SK-MEL-5 (cell line): Measurements from ENCODE around the gene CDK15. TPM values are rescaled to one million over a fixed set of nuclear protein-coding genes. Genes with fewer than 3 reads are reported as not detected.
"Not testable (repeated sequence)": the region's sequence is repeated elsewhere in the genome, so short reads cannot be mapped to it uniquely, and the experiment has no call there.

Source experiments
- DNase-seq: peaks from one replicate; pipeline ENCODE4 v3.0.0-alpha.2; 2016; ENCODE audit warnings: low read depth, low spot score
- in situ Hi-C: cut with HindIII; loops from 2 replicates; pipeline ENCODE4 v1.10.0; 2016; ENCODE audit warnings: low sequenced_read_pairs, high pct_unique_total_duplicates, low pct_unique_long_range_greater_than_20kb
- total RNA-seq: library from RNA; depleted of rRNA; stranded (reverse); fragments of >200 nt; shearing (Covaris generic); gene quantifications from 2 replicates; pipeline ENCODE4 v1.2.3, GENCODE V29; 2014

Gene CDK15
- total RNA-seq, 1 experiment from 2014 or later, result 0.95 TPM

DNA sequence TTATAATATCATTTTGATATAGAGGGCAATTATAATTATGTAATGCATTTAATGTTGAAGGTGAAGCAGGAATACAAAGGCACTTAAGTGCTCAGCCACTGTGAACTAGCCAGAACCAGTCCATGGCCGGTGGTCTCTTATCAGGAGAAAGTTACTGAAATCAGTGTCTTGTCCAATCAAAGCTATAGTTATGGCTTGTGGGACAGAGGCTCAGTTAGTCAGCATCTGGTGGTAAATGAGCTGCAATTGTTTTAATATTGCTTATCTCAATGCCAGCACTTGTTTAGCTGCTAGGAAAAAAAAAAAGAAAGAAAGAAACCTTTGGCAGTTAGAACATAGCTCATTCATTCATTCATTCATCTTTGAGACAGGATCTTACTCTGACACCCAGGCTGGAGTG, 21.8 kb upstream of the CDK15 start:
- no peak for DNase-seq
- in situ Hi-C loops, result no loop called here

DNA sequence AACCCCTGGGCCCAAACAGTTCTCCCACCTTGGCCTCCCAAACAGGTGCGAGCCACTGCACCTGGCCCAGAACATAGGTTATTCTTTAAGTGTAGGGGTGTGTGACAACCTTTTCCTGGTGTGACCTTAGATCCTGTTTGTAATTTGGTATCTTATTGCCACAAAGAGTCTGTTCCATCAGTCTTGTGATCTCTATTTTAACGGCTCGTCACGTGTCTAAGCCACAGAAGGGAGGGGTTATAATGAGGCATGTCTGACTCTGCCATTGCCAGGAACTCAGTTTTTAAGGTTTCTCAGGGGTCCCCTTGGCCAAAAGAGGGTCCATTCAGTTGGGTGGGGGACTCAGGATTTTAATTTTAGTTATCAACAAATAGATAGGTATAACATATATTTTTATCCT, 21.2 kb upstream of the CDK15 start:
- no peak for DNase-seq
- in situ Hi-C loops, result no loop called here

DNA sequence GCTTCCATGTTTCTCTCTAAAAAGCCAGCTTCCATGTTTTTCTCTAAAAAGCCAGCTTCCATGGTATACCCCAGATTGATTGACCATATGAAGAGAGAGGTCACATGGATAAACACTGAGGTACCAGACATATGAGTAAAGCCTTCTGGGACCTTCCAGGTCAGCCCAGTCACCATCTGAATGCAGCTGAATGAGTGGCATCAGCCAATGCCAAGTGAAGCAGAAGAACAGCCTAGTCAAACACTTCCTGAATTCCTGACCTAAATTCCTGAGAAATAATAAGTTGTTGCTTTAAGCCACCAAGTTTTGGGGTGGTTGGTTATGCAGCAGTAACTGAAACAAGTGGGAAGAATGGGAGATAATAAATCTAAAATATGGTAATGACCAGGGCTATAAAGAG, 19.9 kb upstream of the CDK15 start:
- in situ Hi-C loops, result no loop called here
- no peak for DNase-seq

DNA sequence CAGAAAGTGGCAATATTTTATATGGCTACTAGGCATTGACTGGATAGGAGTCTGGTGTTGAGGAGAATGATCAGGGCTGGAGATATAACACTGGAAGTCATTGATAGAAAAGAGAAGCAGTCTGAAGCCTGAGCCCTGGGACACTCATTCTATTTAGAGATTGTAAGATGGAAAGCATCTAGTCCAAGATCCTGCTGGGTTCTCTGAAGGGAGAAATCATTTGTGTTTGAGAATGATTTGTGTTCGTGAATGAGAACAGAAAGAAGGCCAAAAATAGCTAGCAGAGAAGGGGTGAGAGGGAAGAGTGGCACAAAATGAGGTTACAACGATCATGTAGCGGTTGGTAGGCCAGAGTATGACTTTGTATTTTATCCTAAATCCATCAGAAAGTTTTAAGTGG, 18.0 kb upstream of the CDK15 start:
- in situ Hi-C loops, result no loop called here

DNA sequence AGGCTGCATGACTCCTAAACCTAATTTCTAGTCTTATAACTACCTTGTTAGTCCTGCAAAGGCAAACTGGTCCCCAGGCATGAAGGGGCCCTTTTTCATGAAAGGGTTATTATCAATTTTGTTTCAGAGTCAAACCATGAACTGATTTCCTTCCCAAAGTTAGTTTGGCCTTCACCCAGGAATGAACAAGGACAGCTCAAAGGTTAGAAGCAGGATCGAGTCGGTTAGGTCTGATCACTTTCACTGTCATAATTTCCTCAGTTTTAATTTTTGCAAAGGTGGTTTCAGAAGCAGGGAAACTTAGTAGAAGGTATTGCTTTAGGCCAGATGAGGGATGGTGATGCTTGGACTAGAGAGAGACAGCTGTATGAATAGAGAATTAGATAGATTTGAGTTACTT, 16.9 kb upstream of the CDK15 start:
- DNase-seq, result no peak
- in situ Hi-C loops, result no loop called here

More for the DNA sequence above, 18.0 kb upstream of the CDK15 start:
- DNase-seq, result no peak

DNA sequence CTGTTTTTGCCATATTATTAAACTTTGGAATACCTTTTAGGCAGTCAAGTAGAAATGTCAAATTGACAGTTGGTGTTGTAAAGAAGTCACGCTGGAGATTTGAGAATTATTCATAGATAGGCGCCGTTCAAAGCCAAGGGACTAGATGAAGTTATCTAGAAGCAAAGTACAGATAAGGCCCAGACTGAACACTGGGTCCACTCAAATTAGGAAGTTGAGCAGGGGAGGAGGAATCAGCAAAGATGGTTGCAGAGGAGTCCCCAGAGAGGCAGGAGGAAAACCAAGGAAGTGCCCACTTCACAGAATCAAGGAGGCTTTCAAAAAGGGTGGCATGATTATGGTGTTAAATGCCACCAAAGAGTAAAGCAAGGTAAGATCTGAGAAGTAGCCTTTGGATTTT, 16.0 kb upstream of the CDK15 start:
- in situ Hi-C loops, result no loop called here
- no peak for DNase-seq

DNA sequence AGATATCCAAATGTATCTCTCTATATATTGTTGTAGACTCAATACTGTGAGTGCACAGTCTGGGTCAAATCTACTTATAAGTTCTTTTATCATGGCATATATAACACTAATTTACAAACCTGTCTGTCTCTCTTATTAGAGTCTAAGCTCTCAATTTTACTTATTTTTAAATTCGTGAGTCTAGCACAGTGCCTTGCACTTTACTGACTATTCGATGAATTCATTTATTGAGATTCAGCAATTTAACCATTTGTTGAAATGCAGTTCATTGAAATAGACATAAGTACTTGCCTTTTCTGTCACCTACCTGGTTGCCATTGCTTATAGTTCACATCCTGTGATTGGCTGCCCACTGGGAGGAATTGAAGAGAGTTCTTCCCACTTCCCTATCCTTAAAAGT, 15.3 kb upstream of the CDK15 start:
- in situ Hi-C loops, result no loop called here
- DNase-seq, result no peak

DNA sequence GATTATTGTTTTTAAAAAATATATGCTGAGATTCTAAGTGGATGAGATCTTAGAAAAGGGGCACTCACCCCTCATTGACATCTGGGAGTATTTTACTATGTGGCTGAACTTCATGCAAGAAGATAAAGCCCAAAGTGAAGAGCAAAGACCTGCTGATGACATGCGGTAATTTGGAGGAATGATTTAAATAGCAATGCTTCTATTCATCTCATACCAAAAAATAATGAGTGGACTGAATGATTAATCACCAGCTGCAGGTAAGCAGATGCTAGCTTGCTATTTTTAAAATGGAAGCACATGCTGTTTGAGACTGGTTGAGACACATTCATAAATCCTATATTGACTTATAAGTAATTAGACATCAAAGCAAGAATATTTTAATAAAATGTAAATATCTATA, 12.7 kb upstream of the CDK15 start:
- DNase-seq, result no peak
- in situ Hi-C loops, result no loop called here

DNA sequence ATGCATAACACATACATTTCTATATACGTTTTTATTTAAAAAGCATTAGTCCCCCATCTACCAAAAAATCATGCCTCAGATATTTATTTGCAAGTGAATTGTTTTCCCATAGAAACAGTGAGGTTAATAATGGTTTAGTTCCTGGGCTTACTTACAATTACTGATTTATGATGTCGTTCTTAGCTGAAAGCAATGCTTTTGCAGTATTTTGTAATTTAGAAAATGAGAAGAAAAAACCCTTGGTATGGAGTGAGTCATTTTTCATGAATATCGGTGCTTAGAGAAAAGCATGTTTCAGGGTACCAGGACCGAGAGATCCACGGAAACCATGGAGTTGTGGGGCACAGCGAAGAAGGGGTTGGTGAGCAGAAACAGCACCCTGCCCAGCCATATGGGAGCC, 12.0 kb upstream of the CDK15 start:
- DNase-seq, result no peak
- in situ Hi-C loops, result no loop called here

DNA sequence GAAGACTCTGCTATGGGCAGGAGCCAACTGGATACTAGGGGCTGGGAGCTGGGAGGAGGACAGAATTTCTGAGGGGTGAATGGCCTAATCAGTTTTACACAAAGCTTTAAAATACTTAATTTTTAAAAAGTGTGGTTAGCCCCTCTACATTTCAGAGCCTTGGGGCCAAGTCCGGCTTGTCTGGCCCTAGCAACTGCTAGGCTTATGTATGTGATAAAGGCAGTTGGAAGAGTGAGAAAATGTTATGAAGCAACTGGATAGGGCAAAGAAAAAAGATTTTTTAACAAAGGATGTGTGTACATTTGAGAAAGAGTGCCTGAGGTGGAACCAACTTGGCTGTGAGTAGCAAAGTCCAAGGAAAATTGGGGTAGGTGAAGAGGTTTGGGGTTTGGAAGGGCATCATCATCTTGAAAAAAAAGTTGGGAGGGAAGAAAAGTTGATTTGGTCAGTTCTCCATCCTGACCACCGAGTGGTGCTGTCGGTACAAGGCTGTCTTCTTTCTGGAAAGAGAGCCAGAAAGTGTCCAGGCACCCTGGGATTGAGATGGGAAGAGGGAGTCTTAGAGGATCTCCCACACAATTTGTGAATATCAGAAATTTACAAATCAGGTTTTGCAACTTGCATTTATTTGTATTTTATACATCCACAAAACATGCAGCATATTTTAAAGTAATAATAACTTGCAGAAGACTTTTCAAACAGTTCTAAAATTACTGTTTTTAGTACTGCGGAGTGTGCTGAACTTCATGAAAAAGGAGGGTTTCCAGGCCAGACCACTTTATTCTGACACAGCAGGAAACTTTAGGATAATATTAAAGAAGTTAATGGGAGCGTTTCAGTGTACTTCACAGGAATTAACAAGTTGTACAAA, 10.5 kb upstream of the CDK15 start:
- peak; percentile 68 for DNase-seq
- in situ Hi-C loops, result no loop called here

DNA sequence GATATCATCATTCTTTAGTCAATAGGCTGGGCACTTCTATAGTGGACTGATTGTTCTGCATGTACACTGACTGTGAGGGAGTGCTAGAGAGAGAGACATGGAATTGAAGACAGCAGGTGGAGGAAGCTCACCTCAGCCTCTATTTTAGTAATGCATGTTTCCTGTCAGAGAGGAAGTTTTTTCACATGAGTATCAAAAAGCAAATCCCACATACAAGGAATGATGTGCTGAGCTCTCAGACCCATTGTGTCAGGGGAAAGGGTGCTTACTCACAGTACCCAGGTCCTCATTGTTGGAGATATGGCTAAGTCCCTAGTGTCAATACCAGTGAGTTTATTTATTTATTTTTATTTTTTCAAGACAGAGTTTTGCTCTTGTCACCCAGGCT, 9.9 kb upstream of the CDK15 start:
- in situ Hi-C loops, result no loop called here
- no peak for DNase-seq

DNA sequence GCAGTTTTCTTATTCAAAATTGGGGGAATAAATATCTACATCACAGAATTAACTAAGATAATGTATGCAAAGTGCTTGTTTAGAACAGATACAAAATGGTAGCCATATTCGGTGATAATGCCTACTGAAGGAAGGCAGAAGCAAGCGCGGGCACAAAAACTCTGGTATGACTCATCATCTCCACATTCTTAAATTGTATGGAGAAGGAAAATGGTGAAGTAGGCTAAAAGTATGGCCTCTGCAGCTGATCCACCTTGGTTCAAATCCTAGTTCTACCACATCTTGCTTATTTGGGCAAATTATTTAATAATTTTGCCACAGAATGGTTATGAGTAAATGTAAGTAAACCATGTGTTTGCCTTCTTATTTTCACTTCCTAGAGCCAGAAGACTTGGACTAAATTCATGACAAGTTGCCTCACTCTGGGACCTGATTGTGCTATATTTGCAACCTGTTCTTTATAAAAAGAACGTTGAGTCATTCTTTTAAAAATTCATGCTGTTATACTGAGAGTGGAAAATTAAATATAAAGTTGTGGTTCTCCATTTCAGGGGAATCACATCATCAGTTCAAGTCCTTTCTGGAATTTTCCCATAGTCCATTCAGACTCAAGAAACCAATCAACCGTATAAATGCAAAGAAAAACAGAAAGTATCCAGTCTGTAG, 9.0 kb upstream of the CDK15 start:
- no peak for DNase-seq
- in situ Hi-C loops, result no loop called here

DNA sequence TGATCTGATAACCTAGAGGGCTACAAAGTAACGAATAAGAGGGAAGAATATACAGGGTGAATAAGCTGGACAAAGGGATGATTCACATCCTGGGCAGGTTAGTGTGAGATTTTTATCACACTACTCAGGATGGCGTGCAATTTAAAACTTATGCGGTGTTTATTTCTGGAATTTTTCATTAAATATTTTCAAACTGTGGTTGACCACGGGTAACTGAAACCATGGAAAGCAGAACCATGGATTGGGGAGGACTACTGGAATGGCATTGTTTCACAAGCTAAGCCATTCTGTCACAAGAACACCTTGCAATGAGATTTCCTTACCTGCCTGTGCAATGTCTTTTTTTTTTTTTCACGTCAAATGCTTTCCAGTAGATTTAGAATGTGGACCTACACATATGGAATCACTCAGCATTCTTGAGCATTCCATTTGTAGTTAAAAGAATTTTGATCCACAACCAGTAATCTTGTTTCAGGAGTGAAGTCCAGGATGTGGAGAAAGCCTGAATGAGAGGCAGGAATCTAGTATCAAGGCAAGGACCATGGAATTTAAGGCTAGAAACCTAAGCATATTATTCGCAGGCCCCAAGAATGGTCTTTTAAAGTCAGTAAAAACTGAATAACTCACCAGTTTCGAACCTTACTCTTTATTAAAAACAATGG, 8.0 kb upstream of the CDK15 start:
- in situ Hi-C loops, result no loop called here
- no peak for DNase-seq

DNA sequence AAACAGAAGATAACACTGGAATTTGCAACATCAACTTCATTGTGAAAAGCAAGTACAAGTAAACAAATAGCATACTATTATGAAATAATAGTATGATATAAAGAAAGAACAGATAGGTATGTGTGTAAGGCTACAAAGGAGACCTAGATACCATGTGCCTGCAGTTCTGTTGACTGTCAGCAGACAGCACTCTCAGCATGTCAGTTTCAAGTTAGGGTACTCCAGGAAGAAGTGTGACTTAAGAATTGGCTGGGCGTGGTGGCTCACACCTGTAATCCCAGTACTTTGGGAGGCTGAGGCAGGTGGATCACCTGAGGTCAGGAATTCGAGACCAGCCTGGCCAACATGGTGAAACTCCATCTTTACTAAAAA, 7.4 kb upstream of the CDK15 start:
- DNase-seq, result peak; percentile 48
- in situ Hi-C loops, result not testable (repeated sequence)

DNA sequence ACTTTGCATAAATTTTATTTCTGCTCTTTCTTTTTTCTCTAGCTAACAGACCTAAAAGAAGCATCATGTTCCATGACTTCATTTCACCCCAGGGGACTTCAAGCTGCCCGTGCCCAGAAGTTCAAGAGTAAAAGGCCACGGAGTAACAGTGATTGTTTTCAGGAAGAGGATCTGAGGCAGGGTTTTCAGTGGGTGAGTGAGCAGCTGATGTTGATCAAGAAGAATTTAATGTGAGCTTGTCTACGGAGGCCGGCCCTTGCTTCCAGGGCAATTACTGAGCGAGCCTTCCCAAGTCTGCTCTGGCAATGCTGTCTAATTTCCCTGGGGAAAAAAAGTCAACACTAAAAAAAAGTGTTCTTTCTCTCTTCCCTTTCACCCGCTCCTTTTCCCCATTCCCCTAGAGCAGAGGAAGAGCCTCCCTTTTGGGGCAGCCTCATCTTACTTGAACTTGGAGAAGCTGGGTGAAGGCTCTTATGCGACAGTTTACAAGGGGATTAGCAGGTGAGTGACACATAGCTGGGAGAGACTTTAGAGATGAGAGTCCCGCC, 1.2 kb downstream of the CDK15 start:
- peak; percentile 46 for DNase-seq
- in situ Hi-C loops, result no loop called here

DNA sequence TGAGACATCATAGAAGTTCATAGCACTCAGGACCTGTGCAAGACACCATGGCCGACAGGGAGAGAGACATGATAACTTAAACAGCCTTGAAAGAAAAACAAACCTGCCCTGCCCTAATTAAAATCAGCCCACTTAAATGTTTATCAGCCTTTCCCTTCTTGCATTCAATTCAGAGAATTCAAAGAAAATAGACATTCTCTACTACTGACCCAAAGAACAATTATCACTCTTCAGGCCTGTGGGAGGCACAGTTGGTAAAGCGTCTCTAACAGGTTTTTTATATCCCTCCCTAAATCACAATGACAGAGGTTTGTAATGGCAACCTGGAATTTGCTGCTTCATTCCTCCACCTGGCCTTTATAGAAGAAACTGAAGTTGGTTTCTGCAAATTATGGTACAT, 1.7 kb downstream of the CDK15 start:
- no peak for DNase-seq
- in situ Hi-C loops, result no loop called here

DNA sequence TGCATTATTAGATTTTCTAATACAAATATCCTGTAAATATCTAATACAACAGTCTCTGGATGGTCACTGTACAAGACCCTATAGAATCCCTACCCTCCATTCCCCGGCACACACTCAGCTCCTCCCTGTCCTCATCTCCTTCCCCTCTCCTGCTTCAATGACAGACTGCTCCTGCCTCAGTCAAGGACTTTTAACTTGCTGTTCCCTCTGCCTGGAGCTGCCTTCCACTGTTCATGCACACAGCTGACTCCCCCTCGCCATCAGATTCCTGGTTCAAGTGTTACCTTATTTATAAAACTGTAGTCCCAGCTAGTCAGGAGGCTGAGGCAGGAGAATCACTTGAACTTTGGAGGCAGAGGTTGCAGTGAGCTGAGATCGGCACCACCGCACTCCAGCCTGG, 3.3 kb downstream of the CDK15 start:
- no peak for DNase-seq
- in situ Hi-C loops, result no loop called here

DNA sequence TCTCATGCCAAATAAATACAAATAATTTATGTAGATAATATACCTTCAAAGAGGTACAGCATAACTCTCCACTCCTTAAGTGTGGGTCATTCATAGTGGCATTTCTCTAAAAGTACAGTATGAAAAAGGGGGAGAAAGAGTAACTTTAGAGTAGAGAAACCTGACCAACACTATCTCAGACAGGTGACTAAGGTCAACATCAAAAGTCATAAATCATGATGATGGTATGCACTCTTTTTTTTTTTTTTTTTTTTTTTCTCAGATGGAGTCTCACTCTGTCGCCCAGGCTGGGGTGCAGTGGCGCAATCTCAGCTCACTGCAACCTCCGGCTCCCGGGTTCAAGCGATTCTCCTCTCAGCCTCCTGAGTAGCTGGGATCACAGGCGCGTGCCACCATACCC, 4.3 kb downstream of the CDK15 start:
- DNase-seq, in situ Hi-C loops: not testable (repeated sequence)
